Cortex of kidney (tissue), 1 donor: ENCODE measurements around the gene NEMP1.
"Not testable (repeated sequence)": the region's sequence is repeated elsewhere in the genome, so short reads cannot be mapped to it uniquely, and the experiment has no call there.

Source experiments
- DNase-seq: peaks from one replicate; lab custom pipeline; 2025; lab: John Stamatoyannopoulos, UW

The NEMP1 gene

DNA sequence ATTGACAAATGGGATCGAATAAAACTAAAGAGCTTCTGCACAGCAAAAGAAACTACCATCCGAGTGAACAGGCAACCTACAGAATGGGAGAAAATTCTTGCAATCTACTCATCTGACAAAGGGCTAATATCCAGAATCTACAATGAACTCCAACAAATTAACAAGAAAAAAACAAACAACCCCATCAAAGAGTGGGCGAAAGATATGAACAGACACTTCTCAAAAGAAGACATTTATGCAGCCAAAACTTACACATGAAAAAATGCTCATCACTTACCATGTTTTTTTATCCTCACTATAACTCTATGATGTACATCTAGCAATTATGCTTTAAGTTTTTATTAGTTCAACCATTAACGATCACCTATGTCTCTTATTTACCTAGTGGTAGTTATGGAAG, 24.7 kb downstream of the NEMP1 start:
- not testable (repeated sequence) for DNase-seq

DNA sequence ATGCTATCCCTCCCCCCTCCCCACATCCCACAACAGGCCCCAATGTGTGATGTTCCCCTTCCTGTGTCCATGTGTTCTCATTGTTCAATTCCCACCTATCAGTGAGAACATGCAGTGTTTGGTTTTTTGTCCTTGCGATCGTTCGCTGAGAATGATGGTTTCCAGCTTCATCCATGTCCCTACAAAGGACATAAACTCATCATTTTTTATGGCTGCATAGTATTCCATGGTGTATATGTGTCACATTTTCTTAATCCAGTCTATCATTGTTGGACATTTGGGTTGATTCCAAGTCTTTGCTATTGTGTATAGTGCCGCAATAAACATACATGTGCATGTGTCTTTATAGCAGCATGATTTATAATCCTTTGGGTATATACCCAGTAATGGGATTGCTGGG, 25.4 kb downstream of the NEMP1 start:
- not testable (repeated sequence) for DNase-seq

DNA sequence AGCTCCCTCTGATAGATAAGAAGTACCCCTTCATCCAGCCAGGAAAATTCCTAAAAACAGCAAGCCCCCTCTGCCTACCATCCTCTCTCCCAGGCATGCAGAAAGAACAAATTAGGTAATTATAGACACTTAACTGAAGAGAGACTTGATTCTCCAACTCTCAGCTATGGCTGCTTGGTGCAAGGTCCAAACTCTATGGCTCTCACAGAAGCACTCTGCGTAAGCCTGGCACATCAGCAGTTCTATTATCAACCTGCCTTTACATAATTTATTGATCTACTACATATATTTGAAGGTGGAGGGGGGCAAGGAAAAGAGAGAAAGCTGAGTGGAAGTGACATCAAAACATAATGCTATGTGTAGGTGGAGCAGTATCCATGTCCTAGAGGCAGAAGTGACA, 27.6 kb downstream of the NEMP1 start:
- no peak for DNase-seq

DNA sequence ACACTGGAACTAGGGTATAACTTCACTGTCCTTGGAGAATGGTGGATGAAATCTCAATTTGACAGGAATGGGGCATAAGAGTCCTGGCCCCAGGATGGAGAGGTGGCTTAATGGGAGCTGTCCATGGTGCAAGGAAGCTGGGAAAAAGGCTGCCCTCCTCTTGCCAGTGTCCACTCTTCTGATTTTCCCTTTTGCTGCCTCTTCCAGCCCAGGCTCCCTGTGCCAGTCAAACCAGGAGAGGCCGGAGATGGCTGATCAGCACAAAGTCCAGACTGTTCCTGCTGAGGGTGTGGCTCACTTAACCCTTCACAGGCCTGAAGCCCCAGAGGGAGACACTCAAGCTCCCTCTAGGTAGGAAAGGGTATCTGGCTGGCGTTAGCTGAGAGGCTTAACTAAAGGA, 28.7 kb downstream of the NEMP1 start, which contains the start of gene MYO1A:
Gene MYO1A (minus strand): TSS at position 240 of the 400 bp plus-strand sequence. CDS start 1,806 bp downstream, outside the sequence.
- DNase-seq, result no peak

DNA sequence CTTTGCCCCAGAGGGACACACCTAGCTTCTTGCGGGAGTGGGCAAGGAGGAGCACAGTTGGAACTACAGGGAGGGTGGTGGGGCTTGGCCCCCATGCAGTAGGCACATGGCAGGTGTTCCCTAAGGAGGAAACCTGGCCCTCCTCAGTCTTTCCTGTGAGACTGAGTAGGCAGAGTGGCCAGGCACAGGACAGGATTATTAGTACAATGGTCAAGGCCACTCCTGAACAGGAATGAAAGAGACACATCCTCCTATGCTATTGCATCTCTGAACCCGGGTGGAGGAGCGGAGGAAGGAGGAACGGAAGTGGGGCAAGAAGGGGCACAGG, 29.5 kb downstream of the NEMP1 start:
- no peak for DNase-seq

DNA sequence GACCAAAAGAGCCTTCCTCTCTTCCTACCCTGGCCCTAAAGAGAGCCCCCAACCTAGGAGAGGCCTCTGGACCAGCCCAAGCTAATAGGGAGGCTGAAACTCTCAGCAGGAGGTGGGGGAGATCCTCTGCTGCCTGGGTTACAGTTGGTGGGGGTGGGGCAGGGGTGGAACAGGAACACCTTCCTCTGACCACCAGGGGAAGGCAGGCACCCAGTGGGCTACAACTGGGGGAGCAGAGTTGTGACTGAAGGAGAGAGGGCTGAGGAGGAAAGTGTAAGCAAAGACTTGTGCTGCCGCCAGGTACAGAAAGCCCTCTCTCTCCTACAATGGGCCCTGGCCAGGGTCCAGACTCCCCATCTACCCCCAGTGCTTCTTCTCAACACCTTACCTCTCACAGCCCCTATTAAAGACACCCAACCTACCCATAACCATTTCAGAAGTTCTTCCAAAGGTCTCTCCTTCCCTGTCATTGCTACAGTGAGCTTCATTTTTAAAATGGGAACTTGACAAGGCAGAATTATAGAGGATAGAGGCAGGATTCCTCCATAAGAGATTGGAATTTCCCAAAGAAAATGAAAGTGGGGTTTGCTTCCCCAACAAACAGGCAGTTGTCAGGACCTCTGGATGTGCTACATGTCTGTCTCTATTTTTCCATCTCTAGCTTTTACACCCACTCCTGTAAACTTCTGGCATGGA, 30.0 kb downstream of the NEMP1 start:
- no peak for DNase-seq

DNA sequence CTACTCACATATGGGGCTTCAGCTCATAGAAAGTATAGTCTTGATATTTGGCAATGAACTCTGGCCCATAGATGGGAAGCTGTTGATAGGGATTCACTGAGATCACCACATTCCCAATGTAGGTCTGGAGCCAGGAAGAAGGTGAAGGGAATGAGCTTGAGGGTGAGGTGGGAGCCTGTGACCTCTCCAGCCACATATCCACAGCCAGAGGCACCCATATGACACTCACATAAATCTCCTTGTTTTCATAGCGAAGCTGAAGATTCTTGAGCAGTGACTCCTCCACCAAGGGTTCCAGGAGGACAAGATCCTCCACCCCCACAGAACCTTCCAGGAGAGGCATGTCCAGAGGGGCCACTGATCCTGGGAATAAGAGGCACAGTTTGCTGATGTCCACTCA, 30.6 kb downstream of the NEMP1 start:
- no peak for DNase-seq

DNA sequence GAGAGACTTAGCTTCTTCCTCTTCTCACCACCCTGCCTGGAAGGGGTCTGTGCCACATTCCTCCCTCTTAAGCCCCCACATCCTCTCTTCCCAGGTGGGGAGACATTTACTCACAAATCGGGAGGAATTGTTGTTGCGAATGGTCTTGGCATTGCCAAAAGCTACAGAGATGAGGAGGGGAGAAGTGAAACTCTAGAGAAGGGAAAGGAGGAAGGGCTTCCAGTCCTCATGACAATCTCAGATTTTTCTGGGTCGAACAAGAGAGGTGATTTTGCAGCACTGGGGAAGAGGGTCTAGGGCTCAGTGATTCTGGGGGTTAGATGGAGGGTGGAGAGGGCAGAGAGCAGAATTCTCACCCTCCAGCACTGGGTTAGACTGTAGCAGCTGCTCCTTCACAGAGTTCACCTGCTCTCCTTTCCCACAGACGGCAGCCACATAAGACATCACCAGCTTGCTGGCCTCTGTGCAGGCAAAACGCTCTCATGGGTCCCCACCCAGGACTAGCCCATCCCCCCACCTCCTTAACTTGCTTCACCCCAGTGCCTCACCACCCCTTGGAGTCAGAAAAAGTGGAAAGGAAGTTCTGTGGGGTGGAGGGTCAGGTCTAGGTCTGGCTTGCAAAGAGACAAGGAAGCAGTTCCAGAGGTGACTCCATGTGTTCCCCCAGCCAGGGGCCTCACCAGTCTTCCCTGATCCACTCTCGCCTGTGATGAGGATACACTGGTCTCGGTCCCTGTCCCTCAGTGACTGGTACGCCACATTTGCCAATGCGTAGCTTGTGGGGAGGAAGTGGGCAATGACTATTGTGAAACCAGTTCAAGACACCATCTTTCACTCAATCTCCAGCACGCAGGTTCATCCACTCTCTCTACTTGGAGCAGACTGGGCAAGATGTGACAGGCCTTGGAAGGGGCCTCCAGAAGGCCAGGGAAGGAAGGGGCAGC, 31.4 kb downstream of the NEMP1 start:
- no peak for DNase-seq

DNA sequence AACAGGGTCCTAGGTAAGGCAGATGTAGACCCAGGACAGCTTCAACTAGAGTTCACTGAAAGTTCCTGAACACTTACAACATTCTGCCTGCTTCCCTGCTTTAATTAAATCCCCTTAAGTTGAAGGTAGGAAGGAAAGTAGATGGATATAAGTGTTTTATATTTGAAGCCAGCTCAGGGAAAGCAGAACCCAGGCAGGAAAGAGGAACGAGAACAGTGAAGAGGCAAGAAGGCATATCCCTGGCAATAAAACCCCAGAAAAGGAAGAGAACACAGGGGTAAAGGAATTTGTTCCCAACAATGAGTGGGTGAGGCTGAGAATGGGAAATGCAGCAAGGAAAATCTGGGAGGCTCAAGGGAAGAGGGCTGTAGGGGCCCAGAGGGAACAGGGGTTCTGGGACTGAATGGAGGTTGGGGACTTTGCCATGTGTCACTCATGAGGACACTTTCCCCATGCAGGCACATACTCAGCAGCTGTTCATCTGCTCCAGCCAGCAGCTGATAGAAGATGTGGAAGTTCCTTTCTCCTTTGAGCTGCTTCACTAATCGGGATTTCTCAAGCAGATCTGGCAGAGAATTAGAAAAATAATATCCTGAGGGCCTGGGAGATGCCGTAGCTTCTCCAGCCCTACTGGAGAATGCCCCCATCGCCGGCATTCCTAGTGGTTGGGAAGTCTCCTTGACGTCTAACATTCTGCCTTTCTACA, 32.4 kb downstream of the NEMP1 start:
- no peak for DNase-seq

DNA sequence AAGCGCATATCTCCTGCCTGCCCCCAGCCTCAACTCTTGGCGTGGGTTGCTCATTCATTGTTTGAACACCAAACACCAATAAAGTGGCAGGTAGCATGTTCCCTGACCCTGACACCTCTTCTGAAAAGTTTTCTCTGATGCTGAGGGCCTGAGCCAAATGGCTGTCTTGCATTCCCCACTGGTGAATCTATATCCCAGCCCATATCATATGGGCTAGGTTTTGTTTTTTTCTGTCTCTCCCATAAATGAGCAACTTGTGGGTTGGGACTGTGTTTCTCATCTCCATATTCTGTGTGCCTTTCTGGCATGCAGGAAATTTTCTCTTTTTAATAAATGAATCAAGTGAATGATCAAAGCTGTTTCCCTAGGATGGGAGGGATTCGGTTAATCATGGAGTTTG, 33.7 kb downstream of the NEMP1 start:
- no peak for DNase-seq

DNA sequence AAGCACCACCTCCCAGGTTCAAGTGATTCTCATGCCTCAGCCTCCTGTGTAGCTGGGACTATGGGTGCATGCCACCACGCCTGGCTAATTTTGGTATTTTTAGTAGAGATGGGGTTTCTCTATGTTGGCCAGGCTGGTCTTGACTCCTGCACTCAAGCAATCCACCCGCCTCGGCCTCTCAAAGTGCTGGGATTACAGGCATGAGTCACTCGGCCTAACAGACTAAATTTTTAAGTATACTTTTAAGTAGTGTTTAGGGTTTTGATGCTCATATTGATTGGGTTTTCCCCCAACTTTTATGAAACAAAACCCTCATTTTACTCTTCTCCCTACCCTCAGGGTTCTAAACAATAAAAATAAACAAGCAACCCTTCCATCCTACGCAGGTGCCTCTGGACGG, 34.1 kb downstream of the NEMP1 start:
- DNase-seq, result no peak

DNA sequence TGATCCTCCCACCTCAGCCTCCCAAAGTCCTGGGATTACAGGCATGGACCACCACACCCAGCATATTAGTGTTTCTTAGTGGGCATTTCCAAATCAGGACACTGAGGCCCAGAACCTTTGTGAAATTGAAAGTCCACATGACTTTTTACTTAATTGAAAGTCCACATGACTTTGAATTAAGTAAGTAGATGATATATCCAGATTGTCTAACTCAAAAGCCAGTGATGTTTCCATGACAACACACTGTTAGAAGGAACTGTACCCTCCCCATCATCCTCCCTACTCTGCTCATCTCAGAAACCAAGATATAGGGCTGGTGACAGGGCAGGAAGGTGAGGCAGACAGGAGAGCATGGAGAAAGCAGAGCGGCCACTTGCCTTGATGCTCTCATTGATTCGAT, 35.9 kb downstream of the NEMP1 start:
- no peak for DNase-seq

DNA sequence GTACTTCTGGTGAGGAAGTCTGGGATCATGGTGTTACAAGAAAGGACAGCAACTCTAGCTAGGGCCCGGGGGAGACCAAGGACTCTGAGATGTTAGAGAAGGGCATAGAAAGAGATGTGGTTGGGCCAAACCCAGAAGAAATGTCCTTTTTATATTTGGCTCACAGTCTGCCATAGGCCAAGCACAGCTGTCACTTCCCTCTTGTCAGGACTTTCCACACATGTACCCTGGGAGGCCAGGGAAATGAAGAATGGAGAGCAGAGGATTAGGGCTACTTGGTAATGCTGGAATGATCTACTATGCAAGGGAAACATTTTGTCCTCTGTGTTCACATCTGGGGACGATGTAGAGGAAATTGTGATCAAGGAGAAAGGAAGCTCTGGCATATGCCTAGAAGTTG, 37.8 kb downstream of the NEMP1 start:
- no peak for DNase-seq

DNA sequence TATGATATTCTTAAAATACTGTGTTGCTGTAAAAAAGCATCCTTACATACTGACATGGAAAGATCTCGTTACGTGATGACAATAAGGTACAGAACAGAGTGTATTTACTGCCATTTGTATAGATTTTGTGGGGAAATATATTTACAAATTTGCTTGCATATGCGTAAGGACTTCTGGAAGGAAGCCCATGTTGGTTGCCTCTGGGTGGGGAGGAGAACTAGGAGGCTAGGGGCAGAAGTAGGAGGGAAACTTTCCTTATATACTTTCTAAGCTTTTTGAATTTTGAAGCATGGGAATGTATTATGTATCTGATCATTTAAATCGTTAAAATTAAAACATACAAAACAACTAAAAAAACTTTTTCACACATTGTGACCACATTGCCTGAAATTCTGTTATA, 38.4 kb downstream of the NEMP1 start:
- no peak for DNase-seq

DNA sequence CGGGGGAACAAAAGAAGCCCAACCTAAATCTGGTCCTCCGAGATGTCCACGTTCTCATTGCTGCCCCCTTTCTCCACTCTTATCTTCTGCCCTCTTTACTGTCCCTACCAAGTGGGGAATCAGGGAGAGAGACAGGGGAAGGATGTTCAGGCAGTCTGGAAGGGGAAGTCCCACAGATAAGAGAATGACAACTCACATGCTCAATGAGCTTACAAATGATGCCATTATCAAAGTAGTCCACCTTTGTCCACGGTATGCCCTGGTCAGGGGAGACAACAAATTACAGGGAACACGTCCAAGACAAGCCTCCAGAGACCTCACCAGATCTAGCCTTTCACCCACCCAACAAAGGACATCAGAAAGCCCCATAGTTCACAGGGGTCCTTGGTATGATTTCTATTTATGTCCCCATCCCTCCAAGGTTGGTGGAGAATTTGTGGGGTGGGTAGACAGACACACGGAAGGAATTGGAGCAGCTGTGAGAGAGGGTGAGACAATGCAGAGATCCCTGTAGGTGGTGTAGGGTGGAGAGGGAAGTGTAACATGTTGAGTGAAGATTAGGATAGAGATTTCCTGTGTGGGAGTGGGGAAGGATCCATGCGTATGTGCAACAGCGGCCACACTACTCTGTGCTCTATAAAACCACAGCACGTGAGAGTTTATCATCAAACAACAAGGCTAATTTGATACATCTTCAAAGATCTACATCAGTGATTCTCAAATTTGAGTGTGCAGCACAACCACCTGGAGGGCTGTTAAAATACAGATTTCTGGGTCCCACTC, 39.4 kb downstream of the NEMP1 start:
- no peak for DNase-seq

DNA sequence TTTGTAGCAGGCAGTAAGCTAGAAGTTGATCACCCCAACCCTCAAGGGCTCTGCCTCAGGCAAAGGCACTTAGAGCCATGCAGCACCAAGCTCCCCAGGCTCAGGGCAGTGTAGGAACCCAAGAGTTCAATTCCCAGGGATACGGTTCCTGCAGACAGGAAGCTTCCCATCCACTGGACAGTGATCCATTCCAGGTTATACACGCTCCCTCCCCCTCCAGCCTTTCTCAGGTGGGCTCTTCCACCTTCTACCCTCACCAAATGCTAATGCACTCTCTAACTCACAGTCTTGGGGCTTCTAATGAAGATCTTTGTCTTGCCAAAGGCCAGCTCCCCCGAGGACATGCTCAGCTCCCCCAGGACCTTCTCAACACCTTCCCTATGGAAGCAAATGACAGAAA, 41.3 kb downstream of the NEMP1 start:
- DNase-seq, result no peak

DNA sequence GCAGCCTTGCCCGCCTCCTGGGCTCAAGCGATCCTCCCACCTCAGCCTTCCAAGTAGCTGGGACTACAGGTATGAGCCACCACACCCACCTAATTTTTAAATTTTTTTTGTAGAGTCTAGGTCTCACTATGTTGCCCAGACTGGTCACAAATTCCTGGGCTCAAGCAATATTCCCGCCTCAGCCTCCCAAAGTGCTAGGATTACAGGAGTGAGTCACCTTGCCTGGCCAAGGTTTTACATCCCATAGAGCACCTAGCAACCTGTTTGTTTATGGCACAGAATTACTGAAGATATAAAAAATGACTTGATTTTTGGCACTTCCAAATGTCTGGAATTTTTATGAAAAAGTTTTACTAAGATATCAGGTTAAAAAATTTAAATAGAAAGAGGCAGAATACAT, 45.2 kb downstream of the NEMP1 start:
- no peak for DNase-seq

DNA sequence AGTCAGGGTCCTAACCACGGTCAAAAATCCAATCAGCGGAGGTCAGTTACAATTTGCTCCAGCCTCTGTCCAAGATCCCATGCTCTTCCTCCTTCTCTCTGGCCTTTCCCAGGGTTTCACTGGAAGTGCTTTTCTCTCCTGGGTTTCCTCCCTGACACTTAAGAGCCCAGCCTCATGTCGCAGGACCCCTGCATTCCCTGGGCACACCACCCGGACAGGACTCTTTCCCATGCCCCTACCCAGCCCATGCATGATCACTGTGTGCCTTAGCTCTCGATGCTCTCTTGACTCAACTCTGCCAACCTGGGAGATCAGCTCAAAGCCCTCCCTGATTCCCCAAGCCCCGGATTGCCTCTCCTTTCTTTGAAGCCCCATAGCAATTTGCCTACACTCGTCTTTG, 46.8 kb downstream of the NEMP1 start:
- no peak for DNase-seq

DNA sequence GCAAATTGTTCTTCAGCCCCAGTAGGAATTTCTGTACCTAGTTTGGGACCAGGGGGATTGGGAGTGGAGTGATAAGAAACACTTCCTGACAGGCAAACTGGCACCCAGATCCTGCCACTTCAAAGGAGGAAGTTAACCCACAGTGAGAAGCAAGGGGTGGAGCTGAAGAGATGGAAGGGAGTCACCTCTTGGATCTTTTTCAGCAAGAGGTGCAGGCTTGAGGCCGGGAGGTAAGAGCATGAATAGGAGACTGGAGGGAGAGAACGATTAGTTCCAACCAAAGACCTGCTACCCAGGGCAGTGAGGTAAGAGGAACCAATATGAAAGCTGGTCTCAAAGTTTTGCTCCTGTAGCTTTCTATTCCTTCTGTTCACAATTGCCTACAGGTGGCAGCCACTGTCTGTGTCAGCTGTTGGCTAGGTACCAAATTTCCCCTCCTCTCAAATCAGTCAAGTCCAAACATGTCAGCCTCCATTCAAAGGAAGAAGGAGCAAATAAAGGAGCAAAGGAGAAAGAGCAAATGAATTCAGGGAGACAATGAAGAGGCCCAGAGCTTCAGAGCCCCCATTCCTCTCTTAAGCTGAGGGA, 47.4 kb downstream of the NEMP1 start:
- DNase-seq, result no peak

DNA sequence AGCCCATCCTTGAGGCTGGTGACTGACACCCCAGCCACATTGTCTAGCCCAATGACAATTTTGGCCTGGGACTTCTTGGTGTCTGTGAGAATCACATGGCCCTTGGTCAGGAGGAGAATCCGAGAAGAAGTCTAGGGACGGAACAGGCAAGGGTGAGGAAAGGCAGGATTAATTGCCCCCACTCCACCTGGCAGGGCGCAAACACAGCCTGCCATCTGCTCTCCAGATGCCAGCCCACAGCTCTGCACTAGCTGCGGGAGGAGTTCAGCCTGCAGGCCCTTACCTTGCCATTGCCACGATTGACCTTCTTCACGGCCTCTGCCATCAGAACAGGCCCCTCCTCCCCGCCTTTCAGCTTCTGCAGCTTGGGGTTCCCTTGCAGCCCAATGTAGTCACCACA, 49.1 kb downstream of the NEMP1 start:
- DNase-seq, result no peak

DNA sequence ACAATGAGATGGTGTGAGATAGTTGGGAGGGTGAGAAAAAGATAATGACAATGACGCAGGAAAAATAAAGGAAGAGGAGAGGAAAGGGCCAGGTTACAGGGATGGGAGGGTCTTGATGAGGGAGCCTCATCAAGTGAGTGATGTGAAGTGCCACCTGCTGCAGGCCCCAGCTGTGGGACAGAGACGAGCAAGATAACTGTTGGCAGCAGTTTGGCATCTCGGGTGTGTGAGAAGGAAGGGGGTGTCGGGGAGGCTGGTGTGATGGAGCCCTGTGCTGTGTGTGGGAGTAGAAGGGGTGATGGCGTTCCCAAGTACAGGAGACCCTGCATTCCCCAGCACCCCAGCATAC, 50.8 kb downstream of the NEMP1 start:
- no peak for DNase-seq
